Measurements from ENCODE around the gene UNC45B.
"Not testable (repeated sequence)": the region's sequence is repeated elsewhere in the genome, so short reads cannot be mapped to it uniquely, and the experiment has no call there.

UNC45B gene

DNA sequence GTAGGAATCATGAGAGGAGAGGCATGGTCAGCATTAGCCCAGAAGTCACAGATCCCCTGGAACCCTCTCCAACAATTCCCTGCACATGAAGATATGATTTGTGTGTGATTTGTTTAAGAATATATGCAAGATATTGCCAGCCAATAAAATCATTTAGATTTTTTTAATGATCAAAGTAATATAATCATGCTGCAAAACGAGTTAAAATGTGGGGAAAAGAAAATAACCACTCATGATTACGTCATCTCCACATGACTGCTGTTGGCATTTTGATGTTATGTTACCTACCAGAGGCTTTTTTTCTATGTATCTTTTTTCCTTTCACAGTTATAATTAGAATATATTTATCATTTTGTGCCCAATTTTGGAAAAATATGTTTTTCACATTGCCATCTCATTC, 24.2 kb downstream of the UNC45B start:
- H3K4me3 ChIP-seq (ENCODE audit: low read depth, low read length), result no peak overlapping the region
- TF ChIP-seq, protein P1, sequence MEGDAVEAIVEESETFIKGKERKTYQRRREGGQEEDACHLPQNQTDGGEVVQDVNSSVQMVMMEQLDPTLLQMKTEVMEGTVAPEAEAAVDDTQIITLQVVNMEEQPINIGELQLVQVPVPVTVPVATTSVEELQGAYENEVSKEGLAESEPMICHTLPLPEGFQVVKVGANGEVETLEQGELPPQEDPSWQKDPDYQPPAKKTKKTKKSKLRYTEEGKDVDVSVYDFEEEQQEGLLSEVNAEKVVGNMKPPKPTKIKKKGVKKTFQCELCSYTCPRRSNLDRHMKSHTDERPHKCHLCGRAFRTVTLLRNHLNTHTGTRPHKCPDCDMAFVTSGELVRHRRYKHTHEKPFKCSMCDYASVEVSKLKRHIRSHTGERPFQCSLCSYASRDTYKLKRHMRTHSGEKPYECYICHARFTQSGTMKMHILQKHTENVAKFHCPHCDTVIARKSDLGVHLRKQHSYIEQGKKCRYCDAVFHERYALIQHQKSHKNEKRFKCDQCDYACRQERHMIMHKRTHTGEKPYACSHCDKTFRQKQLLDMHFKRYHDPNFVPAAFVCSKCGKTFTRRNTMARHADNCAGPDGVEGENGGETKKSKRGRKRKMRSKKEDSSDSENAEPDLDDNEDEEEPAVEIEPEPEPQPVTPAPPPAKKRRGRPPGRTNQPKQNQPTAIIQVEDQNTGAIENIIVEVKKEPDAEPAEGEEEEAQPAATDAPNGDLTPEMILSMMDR (IDR thresholded peaks at IDR 0.05; ENCODE audit: low read depth, low read length), result no peak

DNA sequence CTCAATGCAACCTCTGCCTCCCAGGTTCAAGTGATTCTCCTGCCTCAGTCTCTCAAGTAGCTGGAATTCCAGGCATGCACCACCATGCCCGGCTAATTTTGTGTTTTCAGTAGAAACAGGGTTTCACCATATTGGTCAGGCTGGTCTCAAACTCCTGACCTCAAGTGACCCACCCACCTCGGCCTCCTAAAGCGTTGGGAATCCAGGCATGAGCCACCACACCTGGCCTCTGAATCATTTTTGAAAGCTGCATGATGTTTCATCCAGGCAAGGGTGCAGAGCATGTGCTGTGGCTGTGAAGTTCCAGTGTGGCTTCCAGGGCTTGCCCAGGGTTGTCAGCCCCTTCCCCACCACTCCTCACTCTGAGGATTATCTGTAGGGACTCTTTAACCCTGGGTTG, 24.7 kb downstream of the UNC45B start:
- H3K4me3 ChIP-seq (ENCODE audit: low read depth, low read length), result not testable (repeated sequence)

DNA sequence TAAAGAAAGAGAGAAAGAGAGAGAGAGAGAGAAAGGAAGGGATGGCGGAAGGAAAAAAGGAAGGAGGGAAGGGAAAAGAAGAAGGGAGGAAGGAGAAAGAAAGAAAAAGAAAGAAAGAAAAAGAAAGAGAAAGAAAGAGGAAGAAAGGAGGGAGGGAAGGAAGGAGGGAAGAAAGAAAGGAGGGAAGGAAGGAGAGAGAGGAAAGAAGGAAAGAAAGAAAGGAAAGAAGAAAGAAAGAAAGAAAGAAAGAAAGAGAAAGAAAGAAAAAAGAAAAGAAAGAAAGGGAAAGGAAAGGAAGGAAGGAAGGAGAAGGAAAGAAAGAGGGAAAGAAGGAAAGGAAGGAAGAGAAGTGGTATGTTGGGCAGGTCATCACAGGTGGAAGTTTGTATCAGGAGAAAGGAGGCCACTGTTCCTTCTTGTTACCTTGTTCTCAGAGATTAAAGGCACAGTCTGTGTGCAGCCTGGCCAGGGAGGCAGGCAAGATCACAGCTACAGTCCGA, 27.3 kb downstream of the UNC45B start:
- TF ChIP-seq, protein P1 (IDR thresholded peaks at IDR 0.05; ENCODE audit: low read depth, low read length), result no peak
- H3K4me3 ChIP-seq (ENCODE audit: low read depth, low read length), result no peak overlapping the region

DNA sequence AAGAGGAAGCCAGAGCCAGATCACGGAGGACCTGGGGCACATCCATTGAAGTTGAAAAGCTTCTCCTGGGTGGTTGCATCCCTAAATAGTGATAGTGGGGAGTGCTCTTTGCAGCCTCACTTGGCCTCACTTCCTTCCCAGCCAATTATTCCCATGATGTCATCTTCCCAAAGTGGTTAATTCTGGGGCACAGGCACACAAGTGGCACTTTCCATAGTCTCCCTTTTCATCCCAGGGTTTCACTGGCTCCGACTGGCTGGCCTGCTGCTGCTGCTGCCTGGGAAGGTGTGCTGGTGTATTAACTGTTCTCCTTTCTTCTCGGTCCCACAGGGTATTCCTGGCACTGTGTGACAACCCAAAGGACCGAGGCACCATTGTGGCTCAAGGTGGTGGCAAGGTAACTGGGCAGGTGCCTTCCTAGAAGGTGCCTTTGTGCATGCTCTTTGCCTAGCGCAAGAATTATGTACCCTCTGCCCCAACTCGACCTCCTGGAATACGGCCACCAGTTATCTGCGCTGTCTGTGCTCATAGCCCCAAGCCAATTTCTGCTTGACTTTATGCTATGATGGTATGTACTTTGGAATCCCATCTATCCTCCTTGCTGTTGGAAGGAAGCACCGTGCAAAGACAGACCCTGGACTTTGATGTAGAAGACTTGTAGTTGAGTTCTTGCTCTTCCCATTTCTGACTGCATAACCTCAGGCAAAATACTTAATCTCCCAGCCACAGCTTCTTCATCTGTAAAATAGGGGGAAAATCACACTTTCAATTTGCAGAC, 28.2 kb downstream of the UNC45B start:
- TF ChIP-seq, protein P1 (IDR thresholded peaks at IDR 0.05; ENCODE audit: low read depth, low read length), result no peak
- H3K4me3 ChIP-seq (ENCODE audit: low read depth, low read length), result no peak overlapping the region

DNA sequence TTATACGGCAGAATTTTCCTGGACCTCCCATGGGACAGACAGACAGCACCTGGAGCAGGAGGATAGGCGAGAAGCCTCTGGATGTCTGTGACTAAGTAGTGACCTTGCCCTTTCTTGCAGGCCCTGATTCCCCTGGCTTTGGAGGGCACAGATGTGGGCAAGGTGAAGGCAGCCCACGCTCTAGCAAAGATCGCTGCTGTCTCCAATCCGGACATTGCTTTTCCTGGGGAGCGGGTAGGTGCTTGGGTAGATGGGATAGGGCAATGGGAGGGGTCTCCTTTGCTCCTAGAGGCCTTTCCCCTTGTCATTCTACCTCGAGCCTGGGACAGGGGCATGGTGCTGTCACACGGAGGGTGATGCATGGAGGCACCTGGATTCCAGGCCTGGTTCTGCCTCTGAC, 29.3 kb downstream of the UNC45B start:
- TF ChIP-seq, protein P1 (IDR thresholded peaks at IDR 0.05; ENCODE audit: low read depth, low read length), result no peak
- no peak overlapping the region for H3K4me3 ChIP-seq (ENCODE audit: low read depth, low read length)

DNA sequence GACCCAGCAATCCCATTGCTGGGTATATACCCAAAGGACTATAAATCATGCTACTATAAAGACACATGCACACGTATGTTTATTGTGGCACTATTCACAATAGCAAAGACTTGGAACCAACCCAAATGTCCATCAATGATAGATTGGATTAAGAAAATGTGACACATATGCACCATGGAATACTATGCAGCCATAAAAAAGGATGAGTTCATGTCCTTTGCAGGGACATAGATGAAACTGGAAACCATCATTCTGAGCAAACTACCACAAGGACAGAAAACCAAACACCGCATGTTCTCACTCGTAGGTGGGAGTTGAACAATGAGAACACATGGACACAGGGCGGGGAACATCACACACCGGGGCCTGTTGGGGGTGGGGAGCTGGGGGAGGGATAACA, 31.8 kb downstream of the UNC45B start:
- H3K4me3 ChIP-seq (ENCODE audit: low read depth, low read length), result not testable (repeated sequence)

DNA sequence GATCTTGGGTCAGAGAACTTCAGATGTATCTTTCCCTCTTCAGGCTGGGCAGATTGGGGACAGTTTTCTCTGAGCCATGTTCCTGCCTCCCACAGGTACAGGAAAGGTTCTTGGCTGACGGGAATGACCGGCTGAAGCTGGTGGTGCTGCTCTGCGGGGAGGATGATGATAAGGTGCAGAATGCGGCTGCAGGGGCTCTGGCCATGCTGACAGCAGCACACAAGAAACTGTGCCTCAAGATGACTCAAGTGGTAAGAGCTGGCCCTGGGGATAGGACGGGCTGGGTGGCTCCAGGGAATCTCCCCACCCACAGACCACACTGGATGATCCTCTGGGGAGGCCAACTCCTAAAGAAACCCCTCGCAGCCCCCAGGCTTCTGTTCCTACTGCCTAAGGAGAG, 35.7 kb downstream of the UNC45B start:
- H3K4me3 ChIP-seq (ENCODE audit: low read depth, low read length), result no peak overlapping the region
- TF ChIP-seq, protein P1 (IDR thresholded peaks at IDR 0.05; ENCODE audit: low read depth, low read length), result no peak

DNA sequence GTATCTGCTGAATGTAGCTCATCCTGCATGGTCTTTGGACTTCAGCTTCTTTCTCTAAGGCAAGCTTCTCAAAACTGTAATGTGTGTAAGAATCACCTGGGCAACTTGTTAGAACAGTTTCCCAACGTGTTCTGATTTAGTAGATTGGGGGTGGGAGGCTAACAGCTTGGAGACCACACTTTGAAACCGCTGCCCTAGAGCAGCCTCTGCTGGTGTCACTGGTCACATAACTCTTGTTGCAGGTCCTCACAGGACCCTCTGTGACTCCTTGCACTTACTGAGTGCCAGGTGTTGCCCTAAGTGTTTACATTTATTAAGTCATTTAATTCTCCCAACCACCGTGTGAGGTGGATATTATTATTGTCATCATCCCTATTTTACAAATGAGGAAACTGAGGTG, 36.7 kb downstream of the UNC45B start:
- H3K4me3 ChIP-seq (ENCODE audit: low read depth, low read length), result no peak overlapping the region
- TF ChIP-seq, protein P1 (IDR thresholded peaks at IDR 0.05; ENCODE audit: low read depth, low read length), result no peak
